ENCODE measurements around the gene BPHL. TPM values are rescaled to one million over a fixed set of nuclear protein-coding genes. Genes with fewer than 3 reads are reported as not detected.
"Not testable (repeated sequence)": the region's sequence is repeated elsewhere in the genome, so short reads cannot be mapped to it uniquely, and the experiment has no call there.

The BPHL gene
- total RNA-seq, 2 experiments from 2014 or later = 8.4 to 9.5 TPM

DNA sequence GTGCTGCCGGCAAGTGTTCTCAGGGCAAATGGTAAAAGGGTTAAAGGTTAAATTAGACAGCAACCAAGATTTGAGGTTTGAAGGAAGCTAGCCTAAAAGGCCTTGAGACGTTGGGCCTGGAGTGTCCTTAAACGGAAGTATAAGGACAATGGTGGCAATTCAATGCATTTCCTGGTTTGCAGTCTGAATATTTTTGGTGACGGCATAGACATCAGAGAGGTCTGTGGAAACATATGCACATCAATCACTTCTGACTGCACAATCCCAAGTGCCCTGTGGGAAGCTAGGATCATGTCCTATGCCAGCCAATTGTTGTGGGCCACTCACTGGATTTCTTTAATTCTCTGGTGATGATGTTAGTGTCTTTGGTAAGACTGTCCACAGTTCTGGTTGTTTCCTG is 64.6 kb downstream of the BPHL start:
- ChIA-PET CTCF (interaction anchor here (1.4 kb wide), 1 partner anchor 68 kb away, joined by 6 read pairs; no protein-coding TSS in a partner anchor), POLR2A (interaction anchor here (0.6 kb wide), 1 partner anchor 115 kb away, joined by 3 read pairs; the partner anchor contains the start of gene RIPK1)
- intact Hi-C loops (cut with micrococcal nuclease) = no loop called here
- no peaks in the 10 kb centered on the region for H3K9me3 Mint-ChIP-seq
- no peak overlapping the region for H3K27ac Mint-ChIP-seq
- H3K4me3 Mint-ChIP-seq = no peak overlapping the region
- no peak for DNase-seq
- H3K4me1 Mint-ChIP-seq (ENCODE audit: low read depth) = peaks cover 2% of the 10 kb centered on the region
- no peaks in the 10 kb centered on the region for H3K36me3 Mint-ChIP-seq (ENCODE audit: low read depth)
- peaks cover 6% of the 10 kb centered on the region for H3K27me3 Mint-ChIP-seq
- ATAC-seq = no peak
- TF ChIP-seq, protein P1, sequence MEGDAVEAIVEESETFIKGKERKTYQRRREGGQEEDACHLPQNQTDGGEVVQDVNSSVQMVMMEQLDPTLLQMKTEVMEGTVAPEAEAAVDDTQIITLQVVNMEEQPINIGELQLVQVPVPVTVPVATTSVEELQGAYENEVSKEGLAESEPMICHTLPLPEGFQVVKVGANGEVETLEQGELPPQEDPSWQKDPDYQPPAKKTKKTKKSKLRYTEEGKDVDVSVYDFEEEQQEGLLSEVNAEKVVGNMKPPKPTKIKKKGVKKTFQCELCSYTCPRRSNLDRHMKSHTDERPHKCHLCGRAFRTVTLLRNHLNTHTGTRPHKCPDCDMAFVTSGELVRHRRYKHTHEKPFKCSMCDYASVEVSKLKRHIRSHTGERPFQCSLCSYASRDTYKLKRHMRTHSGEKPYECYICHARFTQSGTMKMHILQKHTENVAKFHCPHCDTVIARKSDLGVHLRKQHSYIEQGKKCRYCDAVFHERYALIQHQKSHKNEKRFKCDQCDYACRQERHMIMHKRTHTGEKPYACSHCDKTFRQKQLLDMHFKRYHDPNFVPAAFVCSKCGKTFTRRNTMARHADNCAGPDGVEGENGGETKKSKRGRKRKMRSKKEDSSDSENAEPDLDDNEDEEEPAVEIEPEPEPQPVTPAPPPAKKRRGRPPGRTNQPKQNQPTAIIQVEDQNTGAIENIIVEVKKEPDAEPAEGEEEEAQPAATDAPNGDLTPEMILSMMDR (IDR thresholded peaks at IDR 0.05) = no peak

DNA sequence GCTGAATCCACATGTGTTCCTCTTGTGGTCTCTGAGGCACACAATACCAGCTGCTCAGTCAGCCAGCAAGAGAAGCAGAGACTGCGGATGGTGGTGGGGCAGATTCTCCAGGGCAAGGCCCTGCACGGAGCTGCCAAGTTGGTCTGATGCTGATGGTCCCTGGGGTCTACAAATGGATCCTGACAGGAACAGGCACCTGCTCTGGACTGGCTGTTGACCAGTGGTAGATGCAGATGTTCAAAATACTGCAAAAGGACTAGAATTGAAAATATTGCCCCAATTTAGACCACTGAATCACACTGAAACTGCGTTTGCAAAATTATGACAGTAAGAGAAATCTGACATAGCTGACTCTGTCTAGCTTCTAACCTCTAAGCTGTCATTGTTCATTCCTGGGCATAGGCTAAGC is 68.5 kb downstream of the BPHL start:
- peaks cover 4% of the 10 kb centered on the region for H3K27me3 Mint-ChIP-seq
- intact Hi-C loops (cut with micrococcal nuclease) = no loop called here
- no peaks in the 10 kb centered on the region for H3K9me3 Mint-ChIP-seq
- no peaks in the 10 kb centered on the region for H3K36me3 Mint-ChIP-seq (ENCODE audit: low read depth)
- H3K27ac Mint-ChIP-seq = no peak overlapping the region
- no peak overlapping the region for H3K4me3 Mint-ChIP-seq
- TF ChIP-seq, protein P1 (IDR thresholded peaks at IDR 0.05) = no peak
- ATAC-seq = no peak
- ChIA-PET POLR2A (no interaction called here), CTCF (interaction anchor here (1.2 kb wide), 1 partner anchor 65 kb away, joined by 3 read pairs; no protein-coding TSS in a partner anchor)
- no peak for DNase-seq
- H3K4me1 Mint-ChIP-seq (ENCODE audit: low read depth) = no peaks in the 10 kb centered on the region

DNA sequence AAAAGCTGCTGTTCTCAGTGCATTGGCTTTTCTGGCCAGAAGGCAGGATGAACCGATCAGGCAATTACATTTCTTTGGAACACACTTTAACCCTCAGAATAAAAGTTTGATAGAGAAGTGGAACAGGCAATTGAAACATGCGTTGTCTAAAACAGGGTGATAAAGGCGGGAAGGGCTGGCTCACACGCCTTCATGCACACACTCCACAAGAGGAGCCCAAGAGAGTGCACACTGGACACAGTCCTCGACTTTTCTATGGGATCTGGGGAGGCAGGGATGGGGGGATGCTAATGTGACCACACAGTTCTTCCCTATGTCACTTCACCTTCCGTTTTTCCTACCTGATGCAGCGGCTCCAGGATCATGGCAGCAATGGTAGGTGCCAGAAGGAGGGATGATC is 69.8 kb downstream of the BPHL start:
- H3K9me3 Mint-ChIP-seq = no peaks in the 10 kb centered on the region
- intact Hi-C loops (cut with micrococcal nuclease) = no loop called here
- no peaks in the 10 kb centered on the region for H3K36me3 Mint-ChIP-seq (ENCODE audit: low read depth)
- ChIA-PET CTCF (interaction anchor here (1.3 kb wide), 1 partner anchor 22 kb away, joined by 3 read pairs; no protein-coding TSS in a partner anchor), POLR2A (no interaction called here)
- H3K27ac Mint-ChIP-seq = no peak overlapping the region
- ATAC-seq (no peak), DNase-seq (no peak)
- TF ChIP-seq, protein P1 (IDR thresholded peaks at IDR 0.05) = no peak
- no peaks in the 10 kb centered on the region for H3K4me1 Mint-ChIP-seq (ENCODE audit: low read depth)
- peaks cover 4% of the 10 kb centered on the region for H3K27me3 Mint-ChIP-seq
- no peak overlapping the region for H3K4me3 Mint-ChIP-seq

DNA sequence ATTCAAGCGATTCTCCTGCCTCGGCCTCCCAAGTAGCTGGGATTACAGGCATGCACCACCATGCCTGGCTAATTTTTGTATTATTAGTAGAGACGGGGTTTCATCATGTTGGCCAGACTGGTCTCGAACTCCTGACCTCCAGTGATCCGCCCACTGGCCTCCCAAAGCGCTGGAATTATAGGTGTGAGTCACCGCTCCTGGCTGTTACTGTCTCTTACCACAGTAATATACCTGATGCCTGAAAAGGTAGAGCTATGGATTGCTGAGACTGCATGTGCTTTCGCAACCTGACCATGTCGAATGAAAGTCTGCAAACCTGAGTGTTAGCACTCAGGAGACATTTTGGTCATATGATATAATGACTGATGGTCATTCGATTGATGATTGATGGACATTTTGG is 70.7 kb downstream of the BPHL start:
- H3K4me3 Mint-ChIP-seq; ATAC-seq; H3K4me1 Mint-ChIP-seq (ENCODE audit: low read depth); DNase-seq; POLR2A ChIA-PET; intact Hi-C loops (cut with micrococcal nuclease); H3K27me3 Mint-ChIP-seq; H3K36me3 Mint-ChIP-seq (ENCODE audit: low read depth); H3K27ac Mint-ChIP-seq; H3K9me3 Mint-ChIP-seq: not testable (repeated sequence)
- CTCF ChIA-PET = interaction anchor here (1.3 kb wide), 1 partner anchor 21 kb away, joined by 3 read pairs; no protein-coding TSS in a partner anchor

DNA sequence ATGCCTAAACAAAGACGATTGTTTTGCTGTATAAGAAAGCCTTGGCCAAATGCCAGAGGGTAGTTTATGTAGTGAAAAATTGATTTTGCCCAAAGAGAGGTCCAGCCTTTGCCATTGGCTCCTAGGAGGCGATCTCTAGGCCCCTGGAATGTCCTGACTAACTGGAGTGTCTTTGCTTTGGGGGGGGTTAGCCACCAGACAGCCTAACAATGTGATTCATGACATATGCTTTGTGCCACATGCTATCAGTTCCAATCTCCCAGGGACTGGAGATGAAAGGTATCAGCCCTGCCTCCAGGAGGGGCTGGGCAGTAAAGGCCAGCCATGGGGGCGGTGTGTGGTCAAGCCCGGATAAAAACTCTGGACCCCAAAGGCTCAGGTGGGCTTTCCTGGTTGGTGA is 71.5 kb downstream of the BPHL start:
- ATAC-seq (no peak), DNase-seq (no peak)
- ChIA-PET CTCF (no interaction called here), POLR2A (no interaction called here)
- Mint-ChIP-seq H3K36me3 (ENCODE audit: low read depth) (no peaks in the 10 kb centered on the region), H3K4me3 (no peak overlapping the region), H3K4me1 (ENCODE audit: low read depth) (no peaks in the 10 kb centered on the region), H3K27ac (no peak overlapping the region), H3K27me3 (peaks cover 4% of the 10 kb centered on the region), H3K9me3 (no peaks in the 10 kb centered on the region)
- intact Hi-C loops (cut with micrococcal nuclease) = no loop called here
- TF ChIP-seq, protein P1 (IDR thresholded peaks at IDR 0.05) = no peak

DNA sequence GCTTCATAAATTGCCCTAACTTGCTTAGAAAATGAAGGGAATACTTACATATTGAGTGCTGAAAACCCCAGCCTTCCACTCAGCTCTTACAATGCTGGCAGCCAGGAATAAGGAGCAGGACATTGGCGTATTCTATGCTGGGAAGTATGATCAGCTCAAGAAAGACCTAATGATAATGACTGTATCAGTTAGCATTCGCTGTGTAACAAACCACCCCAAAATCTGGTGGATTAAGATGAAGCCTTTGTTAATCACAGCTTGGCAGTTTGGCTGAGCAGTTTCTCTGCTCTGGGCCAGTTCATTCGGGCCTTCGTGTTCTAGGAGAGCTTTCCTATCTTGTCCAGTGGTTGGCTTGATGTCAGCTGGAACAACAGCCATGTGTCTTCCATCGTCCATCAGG is 72.3 kb downstream of the BPHL start:
- H3K4me3 Mint-ChIP-seq = no peak overlapping the region

More for the DNA sequence above, 72.3 kb downstream of the BPHL start:
- Mint-ChIP-seq H3K27ac (no peak overlapping the region), H3K4me1 (ENCODE audit: low read depth) (no peaks in the 10 kb centered on the region), H3K9me3 (no peaks in the 10 kb centered on the region), H3K27me3 (peaks cover 4% of the 10 kb centered on the region), H3K36me3 (ENCODE audit: low read depth) (no peaks in the 10 kb centered on the region)
- TF ChIP-seq, protein P1 (IDR thresholded peaks at IDR 0.05) = no peak
- CTCF ChIA-PET = no interaction called here
- POLR2A ChIA-PET = no interaction called here
- intact Hi-C loops (cut with micrococcal nuclease) = no loop called here
- no peak for ATAC-seq
- no peak for DNase-seq

Data from activated CD8-positive, alpha-beta T cell treated with anti-CD3 and anti-CD28 coated beads for 36 hours (primary cell).